Breast epithelium (tissue), 4 donors: ENCODE data around the gene PKD1. TPM values are rescaled to one million over a fixed set of nuclear protein-coding genes. Genes with fewer than 3 reads are reported as not detected.

Experiments
- DNase-seq, 2 donors: peaks; one replicate each; pipeline ENCODE4 v3.0.0-alpha.2; 2019; ENCODE audit warnings: low spot score in 2 of 2
- H3K27ac ChIP-seq, 2 donors: fragments of 200-600 bp; sonication (generic) in 1 of 2; one replicate each; pipeline ENCODE4 v1.5.1; 2016 to 2019; ENCODE audit warnings: mild to moderate bottlenecking in 1 of 2
- H3K27me3 ChIP-seq, 2 donors: fragments of 200-600 bp; sonication (generic) in 1 of 2; one replicate each; pipeline versions ENCODE4 v1.5.1 to v1.6.0; 2017 to 2019; ENCODE audit warnings: control low read depth in 1 of 2, mild to moderate bottlenecking in 1 of 2
- H3K36me3 ChIP-seq: fragments of 200-600 bp; one replicate; pipeline ENCODE4 v1.5.1; 2019
- H3K4me1 ChIP-seq, 2 donors: fragments of 200-600 bp; sonication (generic); one replicate each; pipeline ENCODE4 v1.5.1; 2016 to 2019; ENCODE audit warnings: control low read depth in 1 of 2
- H3K4me3 ChIP-seq, 3 donors: fragments of 200-600 bp; sonication (generic); 1 replicate in 2 of 3; 2 replicates in 1 of 3; pipeline ENCODE4 v1.5.1; 2016 to 2019; ENCODE audit warnings: mild to moderate bottlenecking in 3 of 3, moderate library complexity in 2 of 3
- H3K9me3 ChIP-seq, 2 donors: fragments of 200-600 bp; sonication (generic) in 1 of 2; one replicate each; pipeline ENCODE4 v1.5.1; 2016 to 2019; ENCODE audit warnings: control low read depth in 1 of 2
- POLR2A ChIP-seq: fragments of 450-650 bp; IDR thresholded peaks from one replicate; pipeline ENCODE4 v1.6.1; 2016; ENCODE audit warnings: antibody characterized with exemption, mild to moderate bottlenecking, moderate library complexity
- POLR2AphosphoS5 ChIP-seq, 3 donors: sonication (generic); formaldehyde crosslinking; IDR thresholded peaks; one replicate each; pipeline ENCODE4 v1.6.1; 2017; ENCODE audit warnings: antibody characterized with exemption in 3 of 3
- intact Hi-C: fragments of 100-400 bp; cut with DNase I; formaldehyde crosslinking; loops from one replicate; pipeline ENCODE4 v1.15.1; 2023; ENCODE audit warnings: low total_unique reads
- total RNA-seq, 3 donors: library from RNA; depleted of rRNA; stranded (reverse); fragments of >200 nt; gene quantifications; one replicate each; pipeline ENCODE4 v1.1.0, GENCODE V29; 2016
- TF ChIP-seq, protein P1 (sequence below), 3 donors: fragments of 450-650 bp; IDR thresholded peaks; one replicate each; pipeline ENCODE4 v1.5.1; 2016 to 2017; ENCODE audit warnings: antibody characterized with exemption in 3 of 3, mild to moderate bottlenecking in 3 of 3, moderate library complexity in 3 of 3

PKD1 gene
- total RNA-seq, 3 donors from 2014 or later, result 74.2 to 110 (median 107) TPM

DNA sequence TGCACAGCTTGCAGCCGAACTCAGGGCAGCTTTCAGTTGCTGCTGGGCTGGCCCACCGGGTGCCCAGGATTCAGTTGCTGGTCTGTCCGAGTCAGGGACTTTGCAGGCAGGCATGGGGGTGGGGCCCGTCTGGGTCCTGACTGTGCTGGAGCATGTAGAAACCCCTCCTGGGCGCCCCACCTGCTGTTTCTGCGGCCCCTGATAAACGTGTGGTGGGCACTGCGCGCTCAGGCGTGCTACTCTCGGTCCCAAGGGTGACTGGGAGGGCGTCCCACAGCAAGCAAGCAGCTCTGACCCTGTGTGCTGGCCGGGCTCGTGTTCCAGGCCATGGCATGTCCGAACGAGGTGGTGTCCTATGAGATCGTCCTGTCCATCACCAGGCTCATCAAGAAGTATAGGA, 75.4 kb downstream of the PKD1 start:
- no peak for TF ChIP-seq POLR2AphosphoS5 (IDR thresholded peaks at IDR 0.05)
- no peak for TF ChIP-seq POLR2A
- TF ChIP-seq, protein P1, sequence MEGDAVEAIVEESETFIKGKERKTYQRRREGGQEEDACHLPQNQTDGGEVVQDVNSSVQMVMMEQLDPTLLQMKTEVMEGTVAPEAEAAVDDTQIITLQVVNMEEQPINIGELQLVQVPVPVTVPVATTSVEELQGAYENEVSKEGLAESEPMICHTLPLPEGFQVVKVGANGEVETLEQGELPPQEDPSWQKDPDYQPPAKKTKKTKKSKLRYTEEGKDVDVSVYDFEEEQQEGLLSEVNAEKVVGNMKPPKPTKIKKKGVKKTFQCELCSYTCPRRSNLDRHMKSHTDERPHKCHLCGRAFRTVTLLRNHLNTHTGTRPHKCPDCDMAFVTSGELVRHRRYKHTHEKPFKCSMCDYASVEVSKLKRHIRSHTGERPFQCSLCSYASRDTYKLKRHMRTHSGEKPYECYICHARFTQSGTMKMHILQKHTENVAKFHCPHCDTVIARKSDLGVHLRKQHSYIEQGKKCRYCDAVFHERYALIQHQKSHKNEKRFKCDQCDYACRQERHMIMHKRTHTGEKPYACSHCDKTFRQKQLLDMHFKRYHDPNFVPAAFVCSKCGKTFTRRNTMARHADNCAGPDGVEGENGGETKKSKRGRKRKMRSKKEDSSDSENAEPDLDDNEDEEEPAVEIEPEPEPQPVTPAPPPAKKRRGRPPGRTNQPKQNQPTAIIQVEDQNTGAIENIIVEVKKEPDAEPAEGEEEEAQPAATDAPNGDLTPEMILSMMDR (IDR thresholded peaks at IDR 0.05), result no peak

DNA sequence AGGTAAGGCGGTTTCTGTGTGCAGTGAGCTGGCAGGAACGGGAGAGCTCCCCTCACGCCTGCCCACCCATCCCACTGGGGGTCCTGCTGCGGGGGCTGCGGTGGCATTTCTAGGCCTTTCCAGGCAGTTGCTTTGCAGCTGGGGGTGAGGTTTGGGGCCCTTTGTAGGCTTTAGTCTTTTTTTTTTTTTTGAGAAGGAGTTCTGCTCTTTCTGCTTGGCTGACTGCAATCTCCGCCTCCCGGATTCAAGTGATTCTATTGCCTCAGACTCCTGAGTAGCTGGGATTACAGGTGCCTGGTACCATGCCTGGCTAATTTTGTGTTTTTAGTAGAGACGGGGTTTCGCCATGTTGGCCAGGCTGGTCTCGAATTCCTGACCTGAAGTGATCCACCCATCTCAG, 76.8 kb downstream of the PKD1 start:
- Histone ChIP-seq H3K4me1 (no peaks in the 10 kb centered on the region), H3K27me3 (no peaks in the 10 kb centered on the region), H3K4me3 (no peak overlapping the region), H3K9me3 (no peaks in the 10 kb centered on the region), H3K27ac (no peak overlapping the region), H3K36me3 (no peaks in the 10 kb centered on the region)
- intact Hi-C loops, result no loop called here
- TF ChIP-seq POLR2A, result no peak
- TF ChIP-seq, protein P1 (IDR thresholded peaks at IDR 0.05), result no peak
- no peak for TF ChIP-seq POLR2AphosphoS5 (IDR thresholded peaks at IDR 0.05)
- DNase-seq, result no peak

More for the DNA sequence above, 75.4 kb downstream of the PKD1 start:
- Histone ChIP-seq H3K27ac (no peak overlapping the region), H3K4me1 (no peaks in the 10 kb centered on the region), H3K4me3 (no peak overlapping the region), H3K9me3 (no peaks in the 10 kb centered on the region), H3K27me3 (no peaks in the 10 kb centered on the region), H3K36me3 (no peaks in the 10 kb centered on the region)
- intact Hi-C loops, result no loop called here
- no peak for DNase-seq

DNA sequence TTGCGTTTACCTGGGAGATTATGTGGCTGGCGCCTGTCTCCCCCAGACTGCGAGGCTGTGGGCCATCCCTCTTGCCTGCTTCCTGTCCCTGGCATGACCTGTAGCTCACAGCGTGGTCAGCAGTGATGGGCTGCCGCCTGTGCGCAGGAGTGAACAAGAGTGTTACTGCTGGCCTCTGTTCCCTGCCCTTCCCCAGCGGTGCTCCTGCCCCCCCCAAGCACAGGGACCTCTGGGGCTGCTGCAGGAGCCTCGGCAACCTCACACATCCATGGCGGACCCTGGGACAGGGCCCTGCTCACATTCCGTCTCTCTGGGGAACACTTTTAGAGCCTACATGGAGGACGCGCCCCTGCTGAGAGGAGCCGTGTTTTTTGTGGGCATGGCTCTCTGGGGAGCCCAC, 77.3 kb downstream of the PKD1 start:
- no peak overlapping the region for H3K27ac ChIP-seq
- no peak for DNase-seq
- H3K4me3 ChIP-seq, result no peak overlapping the region
- no peaks in the 10 kb centered on the region for H3K27me3 ChIP-seq
- H3K36me3 ChIP-seq, result no peaks in the 10 kb centered on the region
- intact Hi-C loops, result no loop called here
- TF ChIP-seq POLR2A (no peak), POLR2AphosphoS5 (IDR thresholded peaks at IDR 0.05) (no peak)
- TF ChIP-seq, protein P1 (IDR thresholded peaks at IDR 0.05), result no peak
- H3K9me3 ChIP-seq, result no peaks in the 10 kb centered on the region
- H3K4me1 ChIP-seq, result no peaks in the 10 kb centered on the region

DNA sequence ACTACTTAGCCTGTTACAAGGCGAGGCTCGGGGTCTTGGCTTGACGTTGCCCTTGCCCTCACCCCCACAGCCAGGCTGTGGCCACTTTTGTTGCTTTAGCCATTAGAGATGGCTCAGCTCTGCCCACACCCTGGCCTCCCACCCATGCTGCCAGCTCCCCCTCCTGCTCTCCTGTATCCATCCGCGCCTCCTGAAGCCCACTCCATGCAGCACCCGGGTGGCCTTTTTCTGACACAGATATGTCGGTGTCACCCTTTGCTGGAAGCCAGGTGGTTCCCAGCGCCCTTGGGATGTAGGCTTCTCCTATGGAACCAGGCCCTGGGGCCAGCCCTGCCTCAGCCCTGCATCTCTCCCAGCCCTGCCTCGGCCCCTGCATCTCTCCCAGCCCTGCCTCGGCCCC, 78.3 kb downstream of the PKD1 start:
- Histone ChIP-seq H3K4me3 (no peak overlapping the region), H3K4me1 (no peaks in the 10 kb centered on the region), H3K27ac (no peak overlapping the region), H3K9me3 (no peaks in the 10 kb centered on the region), H3K36me3 (no peaks in the 10 kb centered on the region), H3K27me3 (no peaks in the 10 kb centered on the region)
- TF ChIP-seq, protein P1 (IDR thresholded peaks at IDR 0.05), result no peak
- TF ChIP-seq POLR2AphosphoS5 (IDR thresholded peaks at IDR 0.05) (no peak), POLR2A (no peak)
- DNase-seq, result no peak
- intact Hi-C loops, result no loop called here

DNA sequence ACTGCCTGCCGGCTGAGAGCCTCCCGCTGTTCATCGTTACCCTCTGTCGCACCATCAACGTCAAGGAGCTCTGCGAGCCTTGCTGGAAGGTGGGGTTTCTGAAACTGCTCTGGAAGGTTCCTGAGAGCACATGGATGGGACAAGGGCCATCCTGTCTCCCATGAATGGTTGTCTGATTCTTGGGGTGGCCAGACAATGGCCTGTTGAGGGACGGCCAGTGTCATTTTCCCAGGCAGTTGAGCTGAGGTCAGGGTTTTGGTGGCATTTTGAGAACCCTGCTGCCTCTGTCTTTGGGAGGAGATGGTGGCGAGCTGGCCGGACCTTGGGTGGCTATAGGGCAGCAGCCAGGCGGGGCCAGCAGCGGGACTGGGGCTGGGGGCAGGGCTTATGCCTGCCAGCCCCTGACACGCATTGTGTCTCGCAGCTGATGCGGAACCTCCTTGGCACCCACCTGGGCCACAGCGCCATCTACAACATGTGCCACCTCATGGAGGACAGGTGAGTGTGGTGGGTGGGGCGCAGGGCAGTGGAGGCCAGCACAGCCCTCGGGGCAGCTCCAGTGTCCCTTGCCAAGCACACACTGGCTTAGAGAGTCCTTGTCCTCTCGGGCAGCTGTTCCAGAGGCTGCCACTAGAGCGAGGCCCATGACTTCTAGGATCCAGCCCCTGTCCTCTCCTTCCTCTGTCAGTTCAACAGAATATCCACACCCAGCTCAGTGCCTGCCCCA, 78.9 kb downstream of the PKD1 start:
- H3K27me3 ChIP-seq, result no peaks in the 10 kb centered on the region
- no peak overlapping the region for H3K4me3 ChIP-seq
- DNase-seq, result no peak
- no peaks in the 10 kb centered on the region for H3K9me3 ChIP-seq
- TF ChIP-seq, protein P1 (IDR thresholded peaks at IDR 0.05), result peak in 1 of 3 donors; percentile 16
- no peak for TF ChIP-seq POLR2AphosphoS5 (IDR thresholded peaks at IDR 0.05)
- H3K27ac ChIP-seq, result no peak overlapping the region
- H3K36me3 ChIP-seq, result no peaks in the 10 kb centered on the region
- no peaks in the 10 kb centered on the region for H3K4me1 ChIP-seq
- intact Hi-C loops, result no loop called here
